Measurements from ENCODE around the gene FUT3.
A peak's percentile ranks its signal among the peaks of the same experiment; 100 is the strongest.

DNA sequence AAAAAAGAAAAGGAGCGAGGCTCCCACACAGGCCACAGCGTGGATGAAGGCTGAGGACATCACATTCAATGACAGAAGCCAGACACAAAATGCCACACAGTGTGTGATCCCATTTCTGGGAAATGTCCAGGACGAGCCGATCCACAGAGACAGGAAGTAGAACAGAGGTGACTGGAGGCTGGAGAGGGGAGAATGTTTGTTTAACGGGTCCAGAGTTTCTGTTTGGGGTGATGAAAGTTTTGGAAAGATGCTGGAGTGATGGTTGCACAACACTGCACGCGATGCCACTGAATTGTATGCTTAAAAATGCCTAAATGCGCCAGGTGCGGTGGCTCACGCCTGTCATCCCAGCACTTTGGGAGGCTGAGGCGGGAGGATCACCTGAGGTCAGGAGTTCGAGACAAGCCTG lies 19.7 kb upstream of the FUT3 start:
- TF ChIP-seq SP1 (IDR thresholded peaks at IDR 0.05) (peak; percentile 98), RAD21 (IDR thresholded peaks at IDR 0.05) (peak; percentile 40 to 61), TAF1 (conservative IDR thresholded peaks at IDR 0.05) (peak; percentile 39), YY1 (IDR thresholded peaks at IDR 0.05) (peak; percentile 82), JUND (IDR thresholded peaks at IDR 0.05) (peak; percentile 60 to 78), EGR1 (IDR thresholded peaks at IDR 0.05; ENCODE audit: low read depth in 2 of 2) (peak; percentile 58 to 78), RXRA (IDR thresholded peaks at IDR 0.05) (peak; percentile 94 to 96)
- TF ChIP-seq, protein P1, sequence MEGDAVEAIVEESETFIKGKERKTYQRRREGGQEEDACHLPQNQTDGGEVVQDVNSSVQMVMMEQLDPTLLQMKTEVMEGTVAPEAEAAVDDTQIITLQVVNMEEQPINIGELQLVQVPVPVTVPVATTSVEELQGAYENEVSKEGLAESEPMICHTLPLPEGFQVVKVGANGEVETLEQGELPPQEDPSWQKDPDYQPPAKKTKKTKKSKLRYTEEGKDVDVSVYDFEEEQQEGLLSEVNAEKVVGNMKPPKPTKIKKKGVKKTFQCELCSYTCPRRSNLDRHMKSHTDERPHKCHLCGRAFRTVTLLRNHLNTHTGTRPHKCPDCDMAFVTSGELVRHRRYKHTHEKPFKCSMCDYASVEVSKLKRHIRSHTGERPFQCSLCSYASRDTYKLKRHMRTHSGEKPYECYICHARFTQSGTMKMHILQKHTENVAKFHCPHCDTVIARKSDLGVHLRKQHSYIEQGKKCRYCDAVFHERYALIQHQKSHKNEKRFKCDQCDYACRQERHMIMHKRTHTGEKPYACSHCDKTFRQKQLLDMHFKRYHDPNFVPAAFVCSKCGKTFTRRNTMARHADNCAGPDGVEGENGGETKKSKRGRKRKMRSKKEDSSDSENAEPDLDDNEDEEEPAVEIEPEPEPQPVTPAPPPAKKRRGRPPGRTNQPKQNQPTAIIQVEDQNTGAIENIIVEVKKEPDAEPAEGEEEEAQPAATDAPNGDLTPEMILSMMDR (IDR thresholded peaks at IDR 0.05; ENCODE audit: low read depth, low read length, missing input control) = no peak
- TF ChIP-seq, protein P2, sequence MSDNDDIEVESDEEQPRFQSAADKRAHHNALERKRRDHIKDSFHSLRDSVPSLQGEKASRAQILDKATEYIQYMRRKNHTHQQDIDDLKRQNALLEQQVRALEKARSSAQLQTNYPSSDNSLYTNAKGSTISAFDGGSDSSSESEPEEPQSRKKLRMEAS (IDR thresholded peaks at IDR 0.05) = peak; percentile 94
- TF ChIP-seq, protein P3, sequence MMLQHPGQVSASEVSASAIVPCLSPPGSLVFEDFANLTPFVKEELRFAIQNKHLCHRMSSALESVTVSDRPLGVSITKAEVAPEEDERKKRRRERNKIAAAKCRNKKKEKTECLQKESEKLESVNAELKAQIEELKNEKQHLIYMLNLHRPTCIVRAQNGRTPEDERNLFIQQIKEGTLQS (IDR thresholded peaks at IDR 0.05) = peak; percentile 88
- TF ChIP-seq, protein P4, sequence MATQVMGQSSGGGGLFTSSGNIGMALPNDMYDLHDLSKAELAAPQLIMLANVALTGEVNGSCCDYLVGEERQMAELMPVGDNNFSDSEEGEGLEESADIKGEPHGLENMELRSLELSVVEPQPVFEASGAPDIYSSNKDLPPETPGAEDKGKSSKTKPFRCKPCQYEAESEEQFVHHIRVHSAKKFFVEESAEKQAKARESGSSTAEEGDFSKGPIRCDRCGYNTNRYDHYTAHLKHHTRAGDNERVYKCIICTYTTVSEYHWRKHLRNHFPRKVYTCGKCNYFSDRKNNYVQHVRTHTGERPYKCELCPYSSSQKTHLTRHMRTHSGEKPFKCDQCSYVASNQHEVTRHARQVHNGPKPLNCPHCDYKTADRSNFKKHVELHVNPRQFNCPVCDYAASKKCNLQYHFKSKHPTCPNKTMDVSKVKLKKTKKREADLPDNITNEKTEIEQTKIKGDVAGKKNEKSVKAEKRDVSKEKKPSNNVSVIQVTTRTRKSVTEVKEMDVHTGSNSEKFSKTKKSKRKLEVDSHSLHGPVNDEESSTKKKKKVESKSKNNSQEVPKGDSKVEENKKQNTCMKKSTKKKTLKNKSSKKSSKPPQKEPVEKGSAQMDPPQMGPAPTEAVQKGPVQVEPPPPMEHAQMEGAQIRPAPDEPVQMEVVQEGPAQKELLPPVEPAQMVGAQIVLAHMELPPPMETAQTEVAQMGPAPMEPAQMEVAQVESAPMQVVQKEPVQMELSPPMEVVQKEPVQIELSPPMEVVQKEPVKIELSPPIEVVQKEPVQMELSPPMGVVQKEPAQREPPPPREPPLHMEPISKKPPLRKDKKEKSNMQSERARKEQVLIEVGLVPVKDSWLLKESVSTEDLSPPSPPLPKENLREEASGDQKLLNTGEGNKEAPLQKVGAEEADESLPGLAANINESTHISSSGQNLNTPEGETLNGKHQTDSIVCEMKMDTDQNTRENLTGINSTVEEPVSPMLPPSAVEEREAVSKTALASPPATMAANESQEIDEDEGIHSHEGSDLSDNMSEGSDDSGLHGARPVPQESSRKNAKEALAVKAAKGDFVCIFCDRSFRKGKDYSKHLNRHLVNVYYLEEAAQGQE (IDR thresholded peaks at IDR 0.05) = peak; percentile 49
